Ammon's horn (tissue), 1 donor: ENCODE results near the gene ADAT1.
"Not testable (repeated sequence)": the region's sequence is repeated elsewhere in the genome, so short reads cannot be mapped to it uniquely, and the experiment has no call there.

Experiments used
- DNase-seq: peaks from one replicate; pipeline ENCODE4 v3.0.0-alpha.2; 2016; ENCODE audit warnings: low spot score

Gene ADAT1

GRCh38 chr16:75620326-75621169 lies 2.5 kb downstream of the ADAT1 start:
- DNase-seq: no peak

DNA sequence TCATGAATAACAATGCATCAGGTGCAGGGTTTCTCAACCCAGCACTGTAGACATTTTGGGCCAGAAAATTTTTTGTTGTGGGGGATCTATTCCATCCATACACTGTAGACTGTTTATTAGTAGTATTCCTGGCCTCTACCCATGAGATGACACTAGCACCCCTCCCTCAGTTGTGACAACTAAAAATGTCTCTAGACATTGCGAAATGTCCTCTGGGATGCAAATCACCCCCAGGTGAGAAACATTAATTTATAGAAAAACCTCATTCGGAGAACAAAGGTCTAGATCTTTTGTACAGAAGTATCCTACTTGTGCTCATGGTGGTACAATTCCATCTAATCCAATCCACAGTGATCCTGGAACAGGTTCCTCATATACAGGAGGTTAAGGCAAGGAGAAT lies 4.3 kb downstream of the ADAT1 start:
- DNase-seq: no peak

DNA sequence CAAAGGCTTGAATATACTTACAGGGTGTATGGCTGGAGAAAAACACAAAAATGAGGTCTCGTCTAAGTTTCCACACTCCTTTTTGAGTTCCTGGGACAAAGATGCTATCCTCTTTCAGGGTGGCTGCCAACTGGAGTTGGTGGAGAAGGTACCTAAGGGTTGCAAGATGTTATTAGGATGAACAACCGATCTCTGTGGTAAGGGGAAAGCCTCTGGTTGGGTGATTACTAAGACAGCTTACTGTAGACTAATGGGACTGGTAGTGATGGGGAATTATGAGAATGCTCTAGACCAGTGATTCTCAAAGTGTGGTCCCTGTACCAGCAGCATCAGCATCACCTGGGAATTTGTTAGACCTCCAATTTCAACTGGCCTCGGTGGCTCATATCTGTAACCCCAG lies 6.0 kb downstream of the ADAT1 start:
- DNase-seq: no peak

DNA sequence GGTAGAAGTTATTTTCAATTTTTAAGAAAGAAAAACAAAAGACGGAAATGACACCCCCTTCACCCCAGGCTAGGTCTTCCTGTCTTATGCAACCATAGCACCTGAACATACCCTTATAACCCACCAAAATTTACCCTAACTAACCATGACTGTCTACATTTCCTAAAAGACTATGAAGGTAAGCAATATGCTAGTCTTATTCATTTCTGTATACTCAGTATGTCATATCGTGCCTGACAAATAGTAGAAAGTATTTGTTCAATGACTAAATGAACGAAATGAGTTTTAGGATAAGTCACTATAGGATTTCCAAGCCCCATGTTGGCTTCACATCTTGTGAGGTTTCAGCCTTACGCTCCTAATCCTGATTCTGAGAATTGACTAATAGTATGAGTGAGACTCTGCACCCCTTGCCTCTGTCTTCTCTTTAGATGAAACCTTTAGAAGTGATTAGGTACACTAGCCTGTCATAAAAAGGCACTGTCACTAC lies 6.5 kb downstream of the ADAT1 start:
- DNase-seq: no peak

GRCh38 chr16:75615619-75616018 lies 7.5 kb downstream of the ADAT1 start:
- DNase-seq: no peak

GRCh38 chr16:75614066-75614897 lies 8.8 kb downstream of the ADAT1 start:
- no peak for DNase-seq

DNA sequence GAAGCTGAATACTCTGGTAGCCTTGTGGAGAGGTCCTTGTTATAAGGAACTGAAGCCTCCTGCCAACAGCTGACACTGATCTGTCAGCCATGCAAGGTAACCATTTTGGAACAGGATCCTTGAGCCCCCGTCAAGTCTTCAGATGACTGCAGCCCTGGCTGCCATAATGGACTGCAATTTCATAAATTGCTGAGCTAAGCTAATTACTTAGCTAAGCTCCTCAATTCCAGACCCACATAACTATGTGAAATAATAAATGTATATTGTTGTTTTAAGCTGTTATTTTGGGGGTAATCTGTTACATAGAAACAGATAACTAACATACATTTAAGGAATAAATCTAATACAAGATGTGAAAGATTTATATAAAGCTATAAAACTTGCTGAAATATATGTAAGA lies 16.6 kb downstream of the ADAT1 start:
- DNase-seq: no peak

- DNase-seq: no peak
Observed at GRCh38 chr16:75603241-75603640, 19.8 kb downstream of the ADAT1 start.

GRCh38 chr16:75599452-75600277 lies 23.4 kb downstream of the ADAT1 start:
- no peak for DNase-seq

GRCh38 chr16:75593825-75594820 lies 29.0 kb downstream of the ADAT1 start:
- no peak for DNase-seq

DNA sequence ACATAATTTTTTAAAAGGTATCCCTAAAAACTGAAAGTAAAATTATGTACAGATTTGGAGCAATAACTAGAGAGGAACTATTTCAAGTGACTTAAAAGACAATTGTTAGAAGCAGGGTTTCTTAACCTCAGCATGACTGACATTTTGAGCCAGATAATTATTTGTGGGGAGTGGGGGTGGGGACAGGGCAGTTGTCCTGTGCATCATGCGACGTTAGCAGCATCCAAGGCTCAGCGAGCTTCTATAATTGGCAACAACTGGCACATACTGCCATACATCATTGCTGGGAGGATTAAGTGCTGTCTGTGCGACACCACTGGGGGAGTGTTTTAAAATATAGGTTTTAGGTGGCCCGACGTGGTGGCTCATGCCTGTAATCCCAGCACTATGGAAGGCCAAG lies 29.8 kb downstream of the ADAT1 start:
- DNase-seq: no peak

- not testable (repeated sequence) for DNase-seq
Observed at GRCh38 chr16:75591927-75592326, 31.2 kb downstream of the ADAT1 start.

GRCh38 chr16:75590920-75591843 lies 31.9 kb downstream of the ADAT1 start:
- peak; percentile 75 for DNase-seq

GRCh38 chr16:75589306-75589705 lies 33.8 kb downstream of the ADAT1 start:
- peak; percentile 54 for DNase-seq

DNA sequence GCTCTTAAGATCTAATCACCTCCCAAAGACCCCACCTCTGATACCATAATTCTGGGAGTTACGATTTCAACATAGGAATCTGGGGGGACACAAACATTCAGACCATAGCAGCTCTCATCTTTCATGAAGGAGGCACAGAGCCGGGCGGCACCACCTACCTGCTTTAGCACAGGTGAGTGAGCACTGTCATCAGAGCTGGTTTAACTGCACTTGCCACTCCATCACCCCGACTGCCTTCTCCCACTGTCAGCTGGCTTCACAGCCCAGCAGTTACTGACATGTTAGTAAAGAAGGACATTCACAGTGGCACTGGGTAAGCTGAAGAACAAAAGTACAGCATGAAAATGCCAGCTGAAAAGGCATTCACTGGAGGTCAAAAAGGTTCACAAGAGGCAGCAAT lies 34.4 kb downstream of the ADAT1 start:
- no peak for DNase-seq

GRCh38 chr16:75584108-75584507 lies 39.0 kb downstream of the ADAT1 start:
- no peak for DNase-seq

GRCh38 chr16:75579281-75579834 lies 43.7 kb downstream of the ADAT1 start:
- DNase-seq: no peak

DNA sequence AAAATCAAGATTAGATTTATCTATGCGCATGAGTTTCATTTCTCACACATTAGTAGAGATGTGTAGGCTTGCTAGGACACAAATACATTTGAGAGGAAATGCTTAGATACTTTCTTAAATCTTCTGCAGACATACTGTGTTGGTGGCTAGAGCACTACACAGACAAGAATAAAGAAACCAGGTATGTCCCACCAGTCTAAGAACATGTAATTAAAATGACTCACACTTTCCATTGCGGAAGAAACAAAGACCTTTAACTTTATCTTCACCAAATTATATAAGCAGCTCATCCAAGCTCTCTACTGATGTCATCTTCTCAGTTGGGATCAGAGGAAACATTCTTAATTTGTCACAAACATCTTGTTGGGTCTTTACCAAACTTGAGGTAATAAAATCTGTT lies 44.4 kb downstream of the ADAT1 start:
- DNase-seq: no peak

GRCh38 chr16:75578212-75578611 lies 44.9 kb downstream of the ADAT1 start:
- no peak for DNase-seq
